OCI-LY1 (cell line): Measurements from ENCODE around the gene TOPAZ1.

Experiments
- CTCF ChIP-seq: fragments of 200-600 bp; sonication (generic), shearing (Covaris generic); IDR thresholded peaks from 2 replicates; pipeline ENCODE4 v1.5.1; 2017; ENCODE audit warnings: mild to moderate bottlenecking, antibody characterized with exemption, low read length, moderate library complexity, mixed read lengths
- EZH2 ChIP-seq: fragments of 200-600 bp; sonication (generic), shearing (Covaris generic); IDR thresholded peaks from 2 replicates; pipeline ENCODE4 v1.8.0; 2017; ENCODE audit warnings: borderline replicate concordance, mixed run types, mild to moderate bottlenecking, antibody characterized with exemption, low read length, moderate library complexity, mixed read lengths

- TF ChIP-seq CTCF, result no peak
- no peak for TF ChIP-seq EZH2
Observed at GRCh38 chr3:44238889-44239288, 2.8 kb upstream of the TOPAZ1 start.
